Progenitor cell of endocrine pancreas (in vitro differentiated cells): ENCODE measurements around the gene AGTPBP1. TPM values are rescaled to one million over a fixed set of nuclear protein-coding genes. Genes with fewer than 3 reads are reported as not detected.

Source experiments
- DNase-seq: peaks from one replicate; pipeline ENCODE4 v3.0.0; 2021; ENCODE audit warnings: low spot score; ENCODE audit not compliant: unreplicated experiment
- H3K27ac Mint-ChIP-seq: 2 replicates; pipeline ENCODE4 v1.8.0; 2021; ENCODE audit warnings: mild to moderate bottlenecking, moderate library complexity, mixed read lengths
- H3K27me3 Mint-ChIP-seq: 2 replicates; pipeline ENCODE4 v1.8.0; 2021; ENCODE audit warnings: mixed read lengths
- H3K36me3 Mint-ChIP-seq: 2 replicates; pipeline ENCODE4 v1.8.0; 2022; ENCODE audit warnings: mixed read lengths; ENCODE audit not compliant: insufficient read depth
- H3K4me1 Mint-ChIP-seq: 2 replicates; pipeline ENCODE4 v1.8.0; 2021; ENCODE audit warnings: low read depth, mixed read lengths
- H3K4me3 Mint-ChIP-seq: 2 replicates; pipeline ENCODE4 v1.8.0; 2021; ENCODE audit warnings: low read depth, mild to moderate bottlenecking, moderate library complexity, mixed read lengths
- H3K9me3 Mint-ChIP-seq: 2 replicates; pipeline ENCODE4 v1.8.0; 2021; ENCODE audit warnings: low read depth, mixed read lengths
- CTCF ChIP-seq: fragments of 200-600 bp; sonication (generic); IDR thresholded peaks from one replicate; pipeline ENCODE4 v1.5.0; 2021; ENCODE audit warnings: antibody characterized with exemption, mild to moderate bottlenecking; ENCODE audit not compliant: unreplicated experiment
- total RNA-seq: library from RNA; stranded (reverse); gene quantifications from 2 replicates; pipeline ENCODE4 v1.2.1, GENCODE V29; 2021

The AGTPBP1 gene
- total RNA-seq, 1 donor from 2014 or later: 44.3 TPM

- no peaks in the 10 kb centered on the region for H3K9me3 Mint-ChIP-seq
- H3K36me3 Mint-ChIP-seq: peaks cover 4% of the 10 kb centered on the region
- TF ChIP-seq CTCF: no peak
- DNase-seq: no peak
- no peaks in the 10 kb centered on the region for H3K4me1 Mint-ChIP-seq
- H3K4me3 Mint-ChIP-seq: no peak overlapping the region
- no peak overlapping the region for H3K27ac Mint-ChIP-seq
- no peaks in the 10 kb centered on the region for H3K27me3 Mint-ChIP-seq
Observed at GRCh38 chr9:85653153-85653552, 88.6 kb downstream of the AGTPBP1 start.

DNA sequence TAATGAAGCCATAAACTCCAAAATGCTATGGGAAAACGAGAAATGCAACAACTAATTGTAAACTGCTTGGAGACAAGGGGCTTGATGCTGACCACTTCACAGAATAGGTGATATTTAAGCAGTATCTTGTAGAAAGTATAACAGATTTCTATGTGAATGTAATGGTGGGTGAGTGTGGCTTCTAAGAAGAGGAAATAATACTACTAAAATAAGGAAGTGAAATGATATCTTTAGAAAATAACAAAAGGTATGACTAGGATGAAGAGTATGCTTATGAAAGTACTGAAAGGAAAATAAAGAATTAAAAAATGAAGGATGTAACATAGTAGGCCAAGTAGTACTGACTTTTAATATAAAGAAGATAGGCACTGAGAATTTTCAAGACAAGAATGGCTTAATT is 94.2 kb downstream of the AGTPBP1 start:
- H3K27ac Mint-ChIP-seq: no peak overlapping the region
- no peak overlapping the region for H3K4me3 Mint-ChIP-seq
- H3K9me3 Mint-ChIP-seq: no peaks in the 10 kb centered on the region
- no peaks in the 10 kb centered on the region for H3K4me1 Mint-ChIP-seq
- H3K36me3 Mint-ChIP-seq: peaks cover 3% of the 10 kb centered on the region
- no peak for TF ChIP-seq CTCF
- no peak for DNase-seq
- no peaks in the 10 kb centered on the region for H3K27me3 Mint-ChIP-seq

DNA sequence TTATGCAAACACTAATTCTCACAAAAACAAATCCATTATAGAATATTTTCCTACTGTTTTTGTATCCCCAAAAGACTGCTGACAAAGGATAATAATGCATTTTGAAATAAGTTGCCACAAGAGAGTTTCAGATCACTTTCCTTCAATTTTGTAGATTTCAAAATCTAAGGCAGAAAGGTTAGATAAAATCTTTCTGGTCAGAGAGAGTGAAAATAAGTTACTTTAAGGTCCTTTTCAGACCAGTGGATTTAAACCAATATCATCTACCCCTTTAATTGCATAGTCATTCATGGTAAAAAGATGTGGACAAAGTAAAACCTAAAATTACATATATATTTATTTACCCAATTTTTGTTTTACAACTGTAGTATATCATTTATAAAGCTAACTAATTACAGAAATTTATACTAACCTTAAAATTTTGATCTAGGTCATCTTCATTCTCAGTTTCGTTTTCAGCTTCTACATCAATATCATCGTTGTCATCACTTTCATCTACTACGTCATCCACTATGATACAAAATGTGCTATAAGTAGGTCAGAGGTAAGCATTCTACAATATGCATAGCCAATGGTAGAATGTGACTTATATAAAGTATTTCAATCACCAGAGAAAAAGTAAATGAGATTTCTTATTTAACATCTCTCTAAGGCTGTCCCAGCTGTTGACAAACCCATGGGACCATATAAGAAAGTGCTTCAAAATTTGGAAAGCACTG is 95.7 kb downstream of the AGTPBP1 start:
- H3K4me1 Mint-ChIP-seq: no peaks in the 10 kb centered on the region
- DNase-seq: no peak
- no peak overlapping the region for H3K4me3 Mint-ChIP-seq
- H3K27me3 Mint-ChIP-seq: no peaks in the 10 kb centered on the region
- H3K9me3 Mint-ChIP-seq: no peaks in the 10 kb centered on the region
- no peak overlapping the region for H3K27ac Mint-ChIP-seq
- TF ChIP-seq CTCF: no peak
- H3K36me3 Mint-ChIP-seq: peaks cover 9% of the 10 kb centered on the region

DNA sequence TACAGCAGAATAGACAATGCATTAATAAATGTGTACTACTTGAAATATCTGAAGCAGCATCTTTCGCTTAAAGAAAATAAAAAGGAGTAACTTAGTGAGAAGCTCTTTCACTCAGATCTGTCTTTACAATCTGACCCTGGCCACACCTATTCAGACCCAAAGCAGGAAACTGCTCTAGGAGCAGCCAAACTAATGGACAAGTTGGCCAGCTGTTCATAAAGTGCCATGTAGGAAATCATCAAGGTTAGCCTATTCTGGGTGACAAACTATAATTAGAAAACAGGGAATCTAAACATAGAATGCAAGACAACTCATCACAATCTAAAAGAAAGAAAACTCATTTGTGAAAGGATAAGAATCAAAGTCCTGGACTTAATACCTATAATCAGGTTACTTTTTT is 101.3 kb downstream of the AGTPBP1 start:
- no peak overlapping the region for H3K4me3 Mint-ChIP-seq
- H3K27me3 Mint-ChIP-seq: no peaks in the 10 kb centered on the region
- no peaks in the 10 kb centered on the region for H3K9me3 Mint-ChIP-seq
- TF ChIP-seq CTCF: no peak
- H3K36me3 Mint-ChIP-seq: peaks cover 10% of the 10 kb centered on the region
- DNase-seq: no peak
- no peaks in the 10 kb centered on the region for H3K4me1 Mint-ChIP-seq
- H3K27ac Mint-ChIP-seq: peak overlapping the region; percentile 65

DNA sequence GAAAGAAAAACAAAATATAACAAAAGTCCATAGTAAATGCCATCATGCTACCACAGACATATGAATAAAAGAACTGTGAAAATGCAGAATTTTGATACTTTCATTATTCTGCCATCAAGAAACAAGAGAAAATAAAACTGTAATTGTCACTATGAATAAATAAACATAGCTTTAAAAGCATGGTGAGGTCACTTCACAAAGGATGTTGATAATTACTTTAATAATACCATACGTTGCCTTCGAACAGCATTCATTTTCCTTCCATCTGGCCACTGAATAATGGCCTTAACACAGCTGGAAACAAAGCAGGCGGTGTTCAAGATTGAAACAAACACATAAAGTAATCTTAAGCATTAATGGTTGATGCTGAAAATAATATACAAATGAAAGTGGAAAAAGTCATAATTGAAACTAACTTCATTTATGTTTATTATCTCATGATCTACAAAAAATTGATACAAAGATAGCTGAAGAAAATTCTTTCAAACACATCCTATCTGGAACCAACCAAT is 102.0 kb downstream of the AGTPBP1 start:
- no peak overlapping the region for H3K4me3 Mint-ChIP-seq
- no peak for TF ChIP-seq CTCF
- DNase-seq: no peak
- H3K4me1 Mint-ChIP-seq: no peaks in the 10 kb centered on the region
- H3K27me3 Mint-ChIP-seq: no peaks in the 10 kb centered on the region
- no peaks in the 10 kb centered on the region for H3K9me3 Mint-ChIP-seq
- peaks cover 10% of the 10 kb centered on the region for H3K36me3 Mint-ChIP-seq
- no peak overlapping the region for H3K27ac Mint-ChIP-seq
